ENCODE data around the gene PARP14. TPM values are rescaled to one million over a fixed set of nuclear protein-coding genes. Genes with fewer than 3 reads are reported as not detected.
"Not testable (repeated sequence)": the region's sequence is repeated elsewhere in the genome, so short reads cannot be mapped to it uniquely, and the experiment has no call there.

Gene PARP14
- total RNA-seq, 2 experiments from 2014 or later = 55.2 to 56.5 TPM

DNA sequence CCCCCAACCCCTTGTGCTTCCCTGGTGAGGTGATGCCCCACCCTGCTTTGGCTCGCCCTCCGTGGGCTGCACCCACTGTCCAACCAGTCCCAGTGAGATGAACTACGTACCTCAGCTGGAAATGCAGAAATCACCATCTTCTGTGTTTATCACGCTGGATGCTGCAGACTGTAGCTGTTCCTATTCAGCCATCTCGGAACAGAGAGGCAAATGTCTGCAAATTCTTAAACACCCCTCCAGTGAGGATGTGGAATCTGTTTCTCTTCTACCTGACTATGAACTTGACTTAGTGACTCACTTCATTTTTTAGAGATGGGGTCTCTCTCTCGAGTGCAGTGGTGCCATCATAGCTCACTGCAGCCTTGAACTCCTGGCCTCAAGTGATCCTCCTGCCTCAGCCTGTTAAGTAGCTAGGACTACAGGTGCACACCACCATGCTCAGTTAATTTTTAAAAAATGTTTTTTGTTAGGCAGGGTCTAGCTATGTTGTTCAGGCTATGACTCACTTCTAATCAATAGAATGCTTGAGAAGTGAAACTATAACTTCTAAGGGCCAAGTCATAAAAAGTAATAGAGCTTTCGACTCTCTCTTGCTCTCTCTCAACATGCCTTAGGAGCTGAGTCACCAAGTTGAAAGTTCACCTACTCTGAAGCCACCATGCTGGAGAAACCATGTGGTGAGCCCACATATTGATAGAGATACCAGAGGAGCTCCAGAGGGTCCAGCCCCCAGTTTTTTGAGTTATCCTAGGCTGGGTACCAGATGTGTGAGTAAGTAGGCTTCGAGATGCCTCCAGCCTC lies 11.5 kb upstream of the PARP14 start:
- H3K4me3 Mint-ChIP-seq = no peak overlapping the region
- H3K9me3 Mint-ChIP-seq = peaks cover 1% of the 10 kb centered on the region
- H3K27ac Mint-ChIP-seq = no peak overlapping the region
- H3K36me3 Mint-ChIP-seq = no peaks in the 10 kb centered on the region
- DNase-seq = peak; percentile 33
- no peaks in the 10 kb centered on the region for H3K27me3 Mint-ChIP-seq
- H3K4me1 Mint-ChIP-seq = peaks cover 11% of the 10 kb centered on the region

DNA sequence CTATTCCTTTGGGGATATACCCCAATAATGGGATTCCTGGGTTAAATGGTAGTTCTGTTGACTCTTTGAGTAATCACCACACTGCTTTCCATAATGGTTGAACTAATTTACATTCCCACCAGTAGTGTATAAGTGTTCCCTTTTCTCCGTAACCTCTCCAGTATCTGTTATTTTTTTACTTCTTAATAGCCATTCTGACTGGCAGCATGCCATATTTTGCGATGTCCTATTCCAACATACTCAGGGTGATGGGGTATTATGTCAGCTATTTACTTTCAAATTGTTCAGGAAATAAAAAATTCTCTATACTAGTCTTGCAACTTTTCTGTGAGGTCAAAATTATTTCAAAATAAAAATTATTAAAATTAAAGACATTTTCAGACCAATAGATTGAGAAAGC lies 9.1 kb upstream of the PARP14 start:
- peaks cover 1% of the 10 kb centered on the region for H3K9me3 Mint-ChIP-seq
- no peaks in the 10 kb centered on the region for H3K27me3 Mint-ChIP-seq
- H3K36me3 Mint-ChIP-seq = no peaks in the 10 kb centered on the region
- H3K4me3 Mint-ChIP-seq = no peak overlapping the region
- DNase-seq = no peak
- H3K4me1 Mint-ChIP-seq = peaks cover 11% of the 10 kb centered on the region
- H3K27ac Mint-ChIP-seq = no peak overlapping the region

DNA sequence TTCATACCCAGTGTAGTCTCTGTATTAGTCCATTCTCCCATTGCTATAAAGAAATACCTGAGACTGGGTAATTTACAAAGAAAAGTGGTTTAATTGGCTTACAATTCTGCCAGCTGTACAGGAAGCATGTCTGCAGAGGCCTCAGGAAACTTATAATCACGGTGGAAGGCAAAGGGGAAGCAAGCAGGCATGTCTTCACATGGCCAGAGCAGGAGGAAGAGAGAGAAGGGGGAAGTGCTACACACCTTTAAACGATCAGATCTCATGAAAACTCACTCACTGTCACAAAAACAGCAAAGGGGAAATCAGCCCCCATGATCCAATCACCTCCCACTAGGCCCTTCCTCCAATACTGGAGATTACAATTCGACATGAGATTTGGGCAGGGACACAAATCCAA lies 6.3 kb upstream of the PARP14 start:
- peaks cover 16% of the 10 kb centered on the region for H3K4me1 Mint-ChIP-seq
- H3K36me3 Mint-ChIP-seq = no peaks in the 10 kb centered on the region
- no peaks in the 10 kb centered on the region for H3K9me3 Mint-ChIP-seq
- H3K27ac Mint-ChIP-seq = peak overlapping the region; percentile 34
- no peak for DNase-seq
- no peaks in the 10 kb centered on the region for H3K27me3 Mint-ChIP-seq
- no peak overlapping the region for H3K4me3 Mint-ChIP-seq

DNA sequence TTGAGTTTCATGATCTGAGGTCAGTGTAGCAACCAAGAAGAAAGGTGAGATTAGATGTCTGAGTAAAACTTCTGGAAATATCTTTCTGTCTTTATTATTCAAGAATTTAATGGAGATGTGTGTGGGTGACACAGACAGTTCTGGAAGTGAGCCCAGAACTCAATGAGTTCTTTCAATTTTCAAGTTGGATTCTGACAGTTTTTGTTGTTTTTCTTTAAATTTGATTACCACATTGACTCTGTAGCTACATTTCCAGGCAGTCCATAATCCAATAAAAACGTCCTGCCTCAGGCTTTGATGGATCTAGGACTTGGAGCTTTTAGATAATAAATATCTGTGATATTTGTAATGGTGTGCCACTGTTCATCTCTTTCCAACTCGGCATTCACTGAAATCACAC lies 3.9 kb upstream of the PARP14 start:
- Mint-ChIP-seq H3K36me3 (peaks cover 6% of the 10 kb centered on the region), H3K4me3 (no peak overlapping the region), H3K27me3 (no peaks in the 10 kb centered on the region), H3K4me1 (peaks cover 27% of the 10 kb centered on the region), H3K27ac (no peak overlapping the region), H3K9me3 (no peaks in the 10 kb centered on the region)
- no peak for DNase-seq

DNA sequence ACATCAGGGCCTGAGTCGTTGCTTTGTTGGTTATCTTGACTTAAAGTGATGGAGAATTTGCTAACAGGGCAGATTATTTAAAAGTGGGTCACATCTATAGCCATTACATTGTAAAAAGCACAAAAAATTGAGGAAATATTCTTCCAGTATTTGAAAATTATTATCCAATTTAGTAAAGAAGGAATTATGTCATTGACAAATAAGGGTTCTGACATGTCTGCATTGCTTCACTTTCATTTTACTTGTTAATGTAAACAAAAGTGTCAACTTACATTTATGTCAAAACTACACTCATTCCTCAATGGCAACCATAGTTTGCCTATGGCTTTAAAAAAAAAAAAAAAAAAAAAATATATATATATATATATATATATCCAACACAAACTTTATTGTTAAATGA lies 3.4 kb upstream of the PARP14 start:
- no peak overlapping the region for H3K27ac Mint-ChIP-seq
- no peaks in the 10 kb centered on the region for H3K27me3 Mint-ChIP-seq
- H3K4me1 Mint-ChIP-seq = peaks cover 32% of the 10 kb centered on the region

DNA sequence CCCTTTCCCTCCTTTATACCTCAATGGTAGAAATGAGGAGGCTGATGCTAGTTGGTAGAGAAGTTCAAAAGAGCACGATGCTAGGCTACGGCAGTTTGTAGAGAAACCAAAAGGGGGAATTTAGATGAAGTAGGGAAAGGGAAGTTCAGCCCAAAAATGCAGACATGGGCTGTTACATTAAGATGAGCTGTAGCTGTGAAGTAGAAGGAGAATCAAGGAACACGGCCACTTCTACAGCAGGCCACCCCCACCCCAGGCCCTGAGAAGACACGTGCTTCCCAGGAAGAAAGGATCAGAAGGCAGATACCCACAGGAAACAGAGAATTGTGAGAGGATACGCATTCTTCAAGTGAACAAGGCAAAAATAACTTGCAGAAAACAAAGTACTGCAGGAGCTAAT lies 2.1 kb upstream of the PARP14 start:
- Mint-ChIP-seq H3K4me3 (no peak overlapping the region), H3K36me3 (peaks cover 19% of the 10 kb centered on the region), H3K4me1 (peaks cover 44% of the 10 kb centered on the region), H3K27me3 (no peaks in the 10 kb centered on the region), H3K27ac (peak overlapping the region; percentile 3), H3K9me3 (no peaks in the 10 kb centered on the region)
- no peak for DNase-seq

More for the DNA sequence above, 3.4 kb upstream of the PARP14 start:
- DNase-seq = no peak
- H3K9me3 Mint-ChIP-seq = no peaks in the 10 kb centered on the region
- peaks cover 9% of the 10 kb centered on the region for H3K36me3 Mint-ChIP-seq
- no peak overlapping the region for H3K4me3 Mint-ChIP-seq

DNA sequence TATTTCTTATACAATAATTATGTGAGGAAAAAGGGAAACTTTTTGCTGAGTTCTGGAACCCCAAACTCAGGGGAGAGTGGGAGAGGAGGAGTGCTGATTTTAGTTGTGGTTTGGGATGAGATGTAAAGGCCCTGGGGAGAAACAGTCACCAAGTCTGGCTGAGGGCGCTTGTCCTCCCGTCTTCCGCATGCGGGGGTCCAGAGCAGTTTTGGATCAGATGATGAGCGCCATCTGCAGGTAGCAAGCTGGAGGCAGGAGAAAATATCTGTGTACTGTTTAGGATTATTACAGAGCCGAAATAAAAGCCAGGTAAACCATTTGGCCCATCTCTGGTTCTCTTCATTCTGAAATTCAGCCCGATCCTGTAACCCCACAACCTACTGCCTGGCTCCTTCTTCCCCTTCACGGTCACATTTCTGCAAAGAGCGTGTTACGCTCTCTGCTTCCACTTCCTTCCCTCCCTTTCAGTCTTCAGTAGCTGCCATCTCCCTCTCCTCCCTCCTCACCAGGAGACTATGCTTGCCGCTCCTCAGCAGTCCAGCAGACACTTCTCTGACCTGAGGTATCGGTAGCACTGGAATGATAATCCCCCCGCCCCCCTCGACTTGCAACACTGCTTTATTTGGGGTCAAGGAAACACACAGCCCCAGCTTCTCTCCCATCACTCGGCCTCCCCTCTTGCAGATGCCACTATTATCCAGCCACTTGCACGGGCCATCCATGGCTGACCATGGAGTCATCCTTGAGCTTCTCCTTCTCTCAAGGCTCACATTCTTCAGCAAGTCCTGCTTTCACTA lies 1.4 kb upstream of the PARP14 start:
- H3K36me3 Mint-ChIP-seq = peaks cover 21% of the 10 kb centered on the region
- H3K9me3 Mint-ChIP-seq = no peaks in the 10 kb centered on the region

DNA sequence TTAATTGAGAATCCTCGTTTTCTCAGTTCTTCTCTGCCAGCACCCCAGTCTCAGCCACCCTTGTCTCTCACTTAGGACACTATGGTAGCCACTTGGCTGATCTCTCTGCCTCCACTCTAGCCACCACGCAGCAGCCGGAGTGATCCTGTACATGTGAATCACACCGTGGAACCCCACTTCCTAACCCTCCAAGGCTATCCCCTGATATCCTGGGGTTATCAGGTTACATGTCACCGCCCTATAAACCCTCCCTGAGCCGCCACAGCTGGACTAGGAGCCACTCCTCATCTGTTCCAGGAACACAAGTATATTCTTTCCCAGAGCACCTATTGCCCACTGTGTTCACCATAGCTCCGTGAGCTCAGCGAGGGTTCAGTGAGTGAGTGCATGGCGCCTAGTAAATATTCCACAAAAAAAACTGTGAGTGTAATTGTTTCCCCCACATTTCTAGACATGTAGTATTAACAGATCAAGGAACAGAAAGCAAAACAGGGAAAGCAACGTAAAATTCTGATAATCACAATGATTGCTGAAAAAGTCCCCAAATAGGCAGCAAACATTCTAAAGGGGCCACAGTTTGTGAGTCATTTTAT lies 661 bp upstream of the PARP14 start:
- Mint-ChIP-seq H3K27me3 (no peaks in the 10 kb centered on the region), H3K36me3 (peaks cover 25% of the 10 kb centered on the region), H3K4me3 (peak overlapping the region; percentile 94), H3K9me3 (no peaks in the 10 kb centered on the region), H3K4me1 (peaks cover 52% of the 10 kb centered on the region), H3K27ac (peak overlapping the region; percentile 98)
- peak; percentile 26 for DNase-seq

More for the DNA sequence above, 1.4 kb upstream of the PARP14 start:
- H3K4me1 Mint-ChIP-seq = peaks cover 50% of the 10 kb centered on the region
- H3K27ac Mint-ChIP-seq = peak overlapping the region; percentile 98
- H3K4me3 Mint-ChIP-seq = peak overlapping the region; percentile 94
- no peaks in the 10 kb centered on the region for H3K27me3 Mint-ChIP-seq
- peak; percentile 77 for DNase-seq

DNA sequence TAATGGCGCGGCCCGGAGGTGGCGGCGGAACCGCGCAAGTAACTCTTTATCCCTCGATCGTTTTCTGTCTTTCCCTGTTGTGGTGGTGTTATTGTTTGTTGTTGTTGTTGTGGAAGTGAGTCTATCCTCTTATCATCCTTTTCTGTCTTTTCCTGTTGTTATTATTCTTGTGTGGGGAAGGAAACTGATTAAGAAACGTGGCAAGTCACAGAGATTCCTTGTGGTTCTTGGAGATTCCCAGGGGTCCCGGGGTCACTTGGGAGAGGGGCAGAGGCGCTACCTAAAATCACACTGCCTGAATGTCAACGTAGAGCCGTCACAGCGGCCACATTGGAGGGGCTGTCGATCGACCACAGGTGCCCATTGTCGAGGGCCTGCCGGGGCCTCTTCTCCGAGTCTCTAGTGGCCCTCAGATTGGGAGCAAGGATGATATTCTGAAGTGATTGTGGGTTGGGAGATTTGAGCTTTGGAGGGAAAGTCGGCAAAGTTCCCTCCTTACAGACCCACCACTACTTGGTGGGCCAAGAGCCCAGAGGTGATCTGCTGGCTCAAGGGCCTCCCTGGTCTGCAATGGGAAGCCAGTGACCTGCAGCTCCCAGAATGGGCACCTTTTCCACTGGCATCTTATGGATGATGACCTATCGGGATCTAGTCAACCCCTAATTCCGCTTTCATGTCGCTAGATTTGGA lies 790 bp downstream of the PARP14 start:
- Mint-ChIP-seq H3K27me3 (no peaks in the 10 kb centered on the region), H3K9me3 (no peaks in the 10 kb centered on the region), H3K36me3 (peaks cover 33% of the 10 kb centered on the region), H3K4me1 (peaks cover 55% of the 10 kb centered on the region), H3K27ac (peak overlapping the region; percentile 98), H3K4me3 (peak overlapping the region; percentile 94)
- DNase-seq = no peak

DNA sequence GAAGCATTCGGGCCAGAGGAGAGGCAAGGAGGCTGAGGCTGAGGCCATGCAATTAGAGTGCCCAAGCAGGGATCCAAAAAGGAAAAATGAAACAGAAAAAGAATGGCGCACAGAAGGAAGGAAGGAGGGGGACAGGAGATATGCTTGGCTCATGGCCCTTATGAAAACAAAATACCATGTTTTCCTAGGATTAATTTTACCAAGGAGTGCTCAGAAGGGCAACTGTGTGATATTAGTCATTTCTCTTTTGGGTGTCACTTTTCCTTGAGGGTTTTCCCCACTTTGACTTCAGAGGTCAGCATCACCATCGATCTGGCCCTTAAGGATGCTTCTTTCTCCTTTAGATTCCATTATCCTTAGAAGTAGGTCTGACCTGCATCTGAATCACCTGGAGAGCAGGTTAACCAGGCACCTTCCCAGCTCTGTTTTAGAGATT lies 1.4 kb downstream of the PARP14 start:
- Mint-ChIP-seq H3K4me1 (peaks cover 61% of the 10 kb centered on the region), H3K27me3 (no peaks in the 10 kb centered on the region), H3K4me3 (peak overlapping the region; percentile 94), H3K9me3 (no peaks in the 10 kb centered on the region), H3K27ac (peak overlapping the region; percentile 98), H3K36me3 (peaks cover 39% of the 10 kb centered on the region)
- no peak for DNase-seq

DNA sequence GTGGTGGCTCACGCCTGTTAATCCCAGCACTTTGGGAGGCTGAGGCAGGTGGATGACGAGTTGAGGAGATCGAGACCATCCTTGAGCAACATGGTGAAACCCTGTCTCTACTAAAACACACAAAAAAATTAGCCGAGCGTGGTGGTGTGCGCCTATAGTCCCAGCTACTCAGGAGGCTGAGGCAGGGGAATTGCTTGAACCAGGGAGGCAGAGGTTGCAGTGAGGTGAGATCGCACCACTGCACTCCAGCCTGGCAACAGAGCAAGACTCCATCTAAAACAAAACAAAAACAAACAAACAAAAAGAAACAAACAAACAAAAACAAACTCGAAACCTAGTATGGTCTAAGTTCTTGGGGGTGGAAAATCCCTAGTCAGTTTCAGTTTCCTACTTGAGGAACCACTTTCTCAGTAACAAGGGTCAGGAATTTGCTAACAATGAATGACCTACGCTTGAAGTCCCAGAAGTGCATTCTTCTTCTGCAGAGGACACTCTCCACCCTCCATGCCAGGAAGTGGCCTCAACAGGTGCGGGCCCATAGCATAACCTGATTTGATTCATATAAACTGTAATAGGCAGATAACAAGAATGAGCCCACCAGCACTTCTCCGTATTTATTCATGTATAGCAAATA lies 2.3 kb downstream of the PARP14 start:
- H3K27ac Mint-ChIP-seq = peak overlapping the region; percentile 57
- peak overlapping the region; percentile 94 for H3K4me3 Mint-ChIP-seq
- H3K9me3 Mint-ChIP-seq, DNase-seq, H3K27me3 Mint-ChIP-seq: not testable (repeated sequence)
- peaks cover 46% of the 10 kb centered on the region for H3K36me3 Mint-ChIP-seq
- H3K4me1 Mint-ChIP-seq = peaks cover 62% of the 10 kb centered on the region

DNA sequence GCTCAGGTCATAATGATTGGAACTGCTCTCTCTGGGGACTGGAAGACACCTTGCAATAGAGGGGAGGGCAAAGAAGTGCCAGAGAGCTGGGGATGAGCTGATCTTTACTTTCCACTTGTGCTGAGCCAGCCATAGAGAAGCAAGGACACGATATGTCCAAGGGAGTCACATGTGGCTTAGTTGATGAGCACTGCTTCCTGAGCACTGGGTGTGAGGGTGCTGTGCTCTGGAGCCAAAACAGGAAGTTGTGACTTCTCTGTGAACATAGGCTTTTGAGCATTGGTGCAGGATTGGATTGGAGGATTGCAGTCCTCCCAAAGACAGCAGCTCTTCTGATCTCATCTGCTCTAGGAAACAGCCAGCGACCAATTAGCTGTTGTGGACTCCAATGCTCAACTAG lies 6.7 kb downstream of the PARP14 start:
- no peaks in the 10 kb centered on the region for H3K27me3 Mint-ChIP-seq
- peaks cover 58% of the 10 kb centered on the region for H3K36me3 Mint-ChIP-seq
- no peaks in the 10 kb centered on the region for H3K9me3 Mint-ChIP-seq

DNA sequence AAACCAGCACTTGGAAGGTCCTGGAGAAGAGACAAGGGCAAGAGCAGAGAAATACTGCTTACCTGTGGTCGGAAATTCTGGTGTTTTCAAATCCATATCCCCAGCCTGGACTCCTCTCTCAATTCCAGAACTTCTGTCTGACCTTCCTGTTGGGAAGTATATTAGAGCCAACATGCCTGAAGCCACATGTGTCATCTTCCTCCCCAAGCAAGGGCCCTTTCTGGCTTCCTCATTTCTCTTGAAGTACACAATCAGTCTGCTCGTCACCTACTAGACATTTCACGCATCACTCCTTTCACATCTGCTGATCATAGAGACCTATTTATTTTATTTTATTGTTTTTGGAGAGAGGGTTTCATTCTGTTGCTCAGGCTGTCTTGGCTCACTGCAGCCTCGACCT lies 8.4 kb downstream of the PARP14 start:
- peaks cover 63% of the 10 kb centered on the region for H3K36me3 Mint-ChIP-seq
- H3K9me3 Mint-ChIP-seq = no peaks in the 10 kb centered on the region
- no peak overlapping the region for H3K27ac Mint-ChIP-seq
- H3K4me3 Mint-ChIP-seq = no peak overlapping the region
- no peaks in the 10 kb centered on the region for H3K27me3 Mint-ChIP-seq
- peaks cover 21% of the 10 kb centered on the region for H3K4me1 Mint-ChIP-seq
- DNase-seq = no peak

More for the DNA sequence above, 6.7 kb downstream of the PARP14 start:
- Mint-ChIP-seq H3K4me3 (no peak overlapping the region), H3K27ac (no peak overlapping the region), H3K4me1 (peaks cover 36% of the 10 kb centered on the region)
- DNase-seq = no peak

DNA sequence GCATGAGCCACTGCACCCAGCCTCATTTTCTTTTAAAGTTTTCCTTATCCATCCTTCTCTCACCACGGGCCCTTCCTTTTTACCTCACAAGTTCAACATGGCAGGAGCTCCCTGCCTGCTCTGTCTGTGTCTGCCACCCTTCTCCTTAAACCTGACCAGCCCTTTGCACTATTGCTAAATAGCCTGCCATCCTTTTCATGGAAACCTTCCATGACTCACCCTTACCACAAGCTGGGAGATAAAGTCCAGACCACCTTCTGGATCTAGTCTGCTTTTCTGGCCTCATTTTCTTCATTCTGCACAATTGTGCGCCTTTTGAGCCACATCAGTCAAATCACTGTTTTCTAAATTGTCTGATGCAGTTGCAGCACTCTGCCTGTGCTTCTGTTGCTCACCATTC lies 8.9 kb downstream of the PARP14 start:
- Mint-ChIP-seq H3K4me3 (no peak overlapping the region), H3K9me3 (no peaks in the 10 kb centered on the region), H3K4me1 (peaks cover 17% of the 10 kb centered on the region), H3K36me3 (peaks cover 62% of the 10 kb centered on the region), H3K27me3 (no peaks in the 10 kb centered on the region), H3K27ac (peak overlapping the region; percentile 14)
- no peak for DNase-seq
